Epithelial cell of proximal tubule (primary cell): ENCODE data around the gene NAV3. TPM values are rescaled to one million over a fixed set of nuclear protein-coding genes. Genes with fewer than 3 reads are reported as not detected.

Experiments used
- DNase-seq: peaks from one replicate; pipeline ENCODE4 v3.0.0-alpha.2; 2011; ENCODE audit warnings: low read depth
- H3K4me3 ChIP-seq: 2 replicates; pipeline ENCODE4 v1.5.1; 2011; ENCODE audit warnings: low read depth, mild to moderate bottlenecking, low read length
- CTCF ChIP-seq: conservative IDR thresholded peaks from 2 replicates; pipeline ENCODE4 v1.5.1; 2012; ENCODE audit warnings: low read depth, mild to moderate bottlenecking, low read length
- total RNA-seq: library from RNA; depleted of rRNA; stranded (reverse); fragments of >200 nt; gene quantifications from 2 replicates; pipeline ENCODE4 v1.2.3, GENCODE V29; 2015

NAV3 gene
- total RNA-seq, 1 donor from 2014 or later: 15.5 TPM

- TF ChIP-seq CTCF: no peak
- no peak for DNase-seq
- H3K4me3 ChIP-seq: no peak overlapping the region
Observed at GRCh38 chr12:77795699-77796098, 35.0 kb upstream of the NAV3 start.

- DNase-seq: no peak
- no peak for TF ChIP-seq CTCF
- no peak overlapping the region for H3K4me3 ChIP-seq
Observed at GRCh38 chr12:77796775-77797174, 33.9 kb upstream of the NAV3 start.

GRCh38 chr12:77800501-77800900 is 30.2 kb upstream of the NAV3 start:
- no peak overlapping the region for H3K4me3 ChIP-seq
- no peak for TF ChIP-seq CTCF
- DNase-seq: no peak

- no peak for DNase-seq
- H3K4me3 ChIP-seq: no peak overlapping the region
- no peak for TF ChIP-seq CTCF
Observed at GRCh38 chr12:77808534-77808933, 22.2 kb upstream of the NAV3 start.

GRCh38 chr12:77813558-77813957 is 17.1 kb upstream of the NAV3 start:
- H3K4me3 ChIP-seq: no peak overlapping the region
- TF ChIP-seq CTCF: no peak
- DNase-seq: no peak

GRCh38 chr12:77814386-77814785 is 16.3 kb upstream of the NAV3 start:
- TF ChIP-seq CTCF: no peak
- H3K4me3 ChIP-seq: no peak overlapping the region
- no peak for DNase-seq

GRCh38 chr12:77816196-77816595 is 14.5 kb upstream of the NAV3 start:
- DNase-seq: no peak
- TF ChIP-seq CTCF: no peak
- H3K4me3 ChIP-seq: no peak overlapping the region
